Stimulated activated CD4-positive, alpha-beta T cell treated with anti-CD3 and anti-CD28 coated beads, Interleukin-12 subunit alpha, Interleukin-12 subunit beta, amount 100 ng/mL, for 24 hours (primary cell): ENCODE measurements around the gene ASXL3.

ENCODE experiments used
- DNase-seq, 2 experiments: peaks; one replicate each; pipeline ENCODE4 v3.0.0-alpha.2; 2020; ENCODE audit warnings: low read depth in 2 of 2

ASXL3 gene

GRCh38 chr18:33583901-33584300, 5.9 kb downstream of the ASXL3 start:
- no peak for DNase-seq

- DNase-seq: no peak
Measured at GRCh38 chr18:33584548-33585430, 6.8 kb downstream of the ASXL3 start.

GRCh38 chr18:33585431-33585775, 7.4 kb downstream of the ASXL3 start:
- DNase-seq: no peak

GRCh38 chr18:33588361-33588760, 10.3 kb downstream of the ASXL3 start:
- DNase-seq: no peak

GRCh38 chr18:33593261-33593660, 15.2 kb downstream of the ASXL3 start:
- no peak for DNase-seq

- DNase-seq: no peak
Measured at GRCh38 chr18:33594799-33595198, 16.8 kb downstream of the ASXL3 start.

DNA sequence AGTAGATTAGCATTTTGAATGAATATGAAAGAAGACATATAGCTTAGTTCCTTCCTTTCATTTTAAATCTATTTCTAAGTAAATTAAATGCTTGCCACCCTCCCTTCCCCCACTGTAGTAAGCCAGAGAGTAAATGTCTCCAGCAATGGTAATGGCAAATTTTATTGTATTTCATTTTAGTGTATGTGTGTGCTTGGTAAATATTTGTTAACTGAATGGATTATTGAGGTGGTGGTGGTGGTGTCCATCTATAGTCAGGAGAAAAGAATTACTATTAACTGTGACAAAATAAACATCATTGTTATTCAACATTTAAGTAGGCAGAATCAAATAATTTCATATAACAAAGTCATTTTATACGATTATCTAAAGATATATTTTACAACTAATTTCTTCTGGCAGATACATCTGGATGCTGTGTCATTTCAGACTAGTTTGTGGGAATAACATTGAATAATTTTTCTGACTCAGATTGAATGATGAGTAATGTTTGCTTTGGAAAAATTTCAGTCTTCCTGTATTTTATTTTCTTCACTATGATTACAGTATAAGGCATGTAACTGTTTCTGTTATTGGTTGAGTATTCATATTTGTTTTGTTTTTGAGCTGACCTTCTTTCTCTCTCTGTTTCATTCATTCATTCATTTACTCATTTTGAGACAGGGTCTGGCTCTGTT, 18.3 kb downstream of the ASXL3 start:
- no peak for DNase-seq

DNA sequence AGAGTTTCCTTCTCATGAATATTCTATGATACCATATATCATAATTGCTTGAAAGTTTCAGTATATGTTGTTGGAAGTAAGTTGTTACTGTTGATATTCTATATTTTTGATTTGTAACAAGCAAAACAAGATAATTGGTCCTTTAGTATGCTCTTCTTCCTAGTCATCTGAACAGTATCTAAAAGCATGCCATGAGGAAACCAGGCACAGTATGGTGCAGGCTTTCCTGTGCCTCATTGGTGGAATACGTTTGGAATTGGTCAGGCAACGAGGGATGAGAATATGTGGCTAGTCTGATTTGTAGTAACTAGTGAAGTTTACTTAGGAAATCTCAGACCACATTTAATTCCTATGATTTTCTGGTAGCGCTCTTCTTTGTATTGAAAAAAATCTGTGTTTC, 22.8 kb downstream of the ASXL3 start:
- DNase-seq: no peak

- DNase-seq: no peak
Measured at GRCh38 chr18:33603454-33603853, 25.4 kb downstream of the ASXL3 start.

DNA sequence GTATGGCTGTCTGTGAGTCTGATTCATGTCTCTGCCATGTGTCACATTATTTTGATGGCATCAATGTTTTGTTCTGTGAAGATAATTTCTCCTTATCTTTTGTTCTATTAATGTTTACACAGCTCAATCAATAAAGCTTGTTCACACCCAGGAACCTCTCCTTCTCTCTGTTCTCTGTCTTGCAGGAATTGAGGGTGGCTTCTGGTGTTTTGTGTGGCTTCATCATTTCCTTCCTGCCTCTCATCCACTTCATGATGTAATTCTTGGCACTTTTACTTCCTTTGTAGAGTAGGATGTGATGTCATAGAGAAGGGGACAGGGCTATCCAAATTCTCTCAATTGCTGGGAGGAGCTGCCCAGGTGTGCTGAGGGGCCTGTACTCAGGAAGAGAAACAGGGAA, 27.2 kb downstream of the ASXL3 start:
- no peak for DNase-seq

DNA sequence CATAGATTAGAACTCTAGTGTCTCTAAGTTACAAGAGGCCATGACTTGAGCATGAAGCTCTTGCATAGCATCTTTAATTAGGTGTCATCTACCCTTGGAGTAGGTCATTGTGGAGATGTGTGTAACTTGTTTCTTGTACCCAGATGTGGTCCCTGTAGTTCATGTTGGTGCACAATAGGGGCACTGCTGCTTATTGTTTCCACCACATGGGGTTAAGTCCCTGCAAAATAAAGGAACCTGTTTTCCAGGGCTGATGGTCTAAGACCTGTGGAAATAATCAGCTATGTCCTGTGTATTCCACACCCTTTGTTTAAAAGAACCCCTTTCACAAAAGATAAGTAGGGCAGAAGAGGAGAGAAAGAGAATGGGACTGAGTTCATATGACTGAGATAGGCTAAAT, 28.6 kb downstream of the ASXL3 start:
- DNase-seq: no peak

GRCh38 chr18:33611525-33612135, 33.6 kb downstream of the ASXL3 start:
- DNase-seq: no peak

- DNase-seq: no peak
Measured at GRCh38 chr18:33612632-33613031, 34.6 kb downstream of the ASXL3 start.

- no peak for DNase-seq
Measured at GRCh38 chr18:33616556-33616955, 38.5 kb downstream of the ASXL3 start.

DNA sequence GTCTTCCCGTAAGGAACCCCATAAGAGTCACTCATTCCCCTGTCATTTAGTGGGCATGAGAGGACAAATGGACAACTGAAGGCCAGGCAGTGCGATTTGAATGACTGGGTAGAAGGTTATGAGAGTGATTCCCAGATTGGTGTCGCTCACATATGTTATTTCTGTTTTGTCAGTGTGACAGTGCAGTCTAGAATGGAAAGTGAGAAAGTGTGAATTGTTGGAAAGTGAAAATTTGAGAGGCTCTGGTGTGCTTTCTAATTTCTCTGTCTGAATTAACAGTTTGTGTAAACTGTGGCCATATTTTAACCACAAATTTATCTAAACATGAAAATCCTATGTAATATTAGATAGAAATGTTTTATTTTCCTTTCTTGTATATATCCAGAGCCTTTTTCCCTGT, 49.1 kb downstream of the ASXL3 start:
- DNase-seq: no peak

DNA sequence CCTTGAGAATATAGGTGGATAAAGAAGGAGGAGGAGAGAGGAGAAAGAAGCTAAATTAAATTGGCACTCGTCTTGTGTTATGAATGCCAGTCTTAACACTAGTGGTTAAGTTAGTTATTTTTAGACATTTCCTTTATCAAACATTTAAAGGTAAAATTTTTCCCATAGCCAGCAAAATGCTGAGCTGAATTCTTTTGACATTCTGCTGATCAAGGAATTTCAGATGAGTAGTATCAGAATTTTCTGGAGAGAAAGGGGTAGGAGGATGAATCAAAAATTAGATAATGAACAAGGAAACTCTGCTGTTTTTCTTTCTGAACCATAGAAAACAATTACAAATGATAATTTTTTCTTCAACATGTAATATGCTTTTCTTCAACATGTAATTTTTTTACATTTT, 52.5 kb downstream of the ASXL3 start:
- DNase-seq: no peak

DNA sequence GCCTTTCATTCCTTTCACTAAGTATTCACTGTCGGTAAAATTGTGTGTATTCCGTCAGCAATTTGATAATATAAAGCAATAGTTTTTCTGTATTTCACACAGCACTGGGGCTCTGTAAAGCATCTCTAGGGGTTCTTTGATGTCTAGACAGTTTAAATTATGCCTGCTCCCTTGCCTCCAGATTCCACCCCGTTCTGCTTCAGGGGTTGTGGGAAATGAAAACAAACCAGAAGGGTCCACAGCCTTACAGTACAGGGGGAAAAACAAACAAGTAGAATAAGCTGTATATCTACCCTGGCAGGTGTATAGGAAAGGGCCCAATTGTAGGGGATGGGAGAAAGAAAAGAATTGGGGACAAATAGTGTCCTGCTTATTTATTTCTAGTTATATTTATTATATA, 63.1 kb downstream of the ASXL3 start:
- DNase-seq: no peak

DNA sequence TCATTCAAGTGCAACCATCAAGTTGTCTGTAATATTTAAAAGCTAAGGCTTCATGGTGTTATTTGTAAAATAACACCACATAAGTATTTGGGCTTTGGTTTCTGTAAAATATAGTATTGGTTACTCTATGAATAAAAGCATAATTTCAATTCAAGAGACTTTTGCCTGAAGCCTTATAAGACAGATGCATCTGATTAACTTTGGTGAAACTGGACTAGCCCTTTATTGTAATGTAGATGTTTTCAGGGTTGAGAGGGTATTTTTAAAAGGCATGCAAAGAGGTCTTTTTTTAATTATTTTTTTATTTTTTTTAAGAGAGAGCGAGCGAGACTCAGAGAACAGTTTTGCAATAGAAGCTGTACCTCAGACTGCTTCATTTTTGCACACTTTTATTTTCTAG, 66.5 kb downstream of the ASXL3 start:
- DNase-seq: no peak

GRCh38 chr18:33647365-33647764, 69.3 kb downstream of the ASXL3 start:
- DNase-seq: no peak

DNA sequence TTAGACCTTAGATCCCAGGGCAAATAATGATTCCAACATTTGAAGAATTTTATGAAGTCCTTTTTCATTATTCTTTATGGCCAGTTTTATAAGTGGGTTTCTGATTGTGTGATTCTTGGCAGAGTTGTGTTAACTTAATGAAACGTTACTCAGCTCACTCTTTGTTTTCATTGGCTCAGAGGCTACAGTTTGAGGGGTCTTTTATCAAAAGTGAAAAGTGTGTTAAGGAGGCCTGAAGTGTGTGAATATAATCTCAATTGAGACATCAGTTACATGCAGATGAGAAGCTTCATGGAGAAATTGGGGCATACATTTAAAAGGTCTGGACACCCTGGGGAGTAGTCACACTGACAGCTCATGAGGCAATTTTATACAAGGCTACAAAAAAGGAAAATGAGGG, 74.6 kb downstream of the ASXL3 start:
- DNase-seq: no peak

- no peak for DNase-seq
Measured at GRCh38 chr18:33653231-33653630, 75.2 kb downstream of the ASXL3 start.

- no peak for DNase-seq
Measured at GRCh38 chr18:33656889-33657448, 79.0 kb downstream of the ASXL3 start.
